Prostate gland (tissue), 2 donors: Measurements from ENCODE around the gene MGLL. TPM values are rescaled to one million over a fixed set of nuclear protein-coding genes. Genes with fewer than 3 reads are reported as not detected.

ENCODE experiments used
- DNase-seq: peaks from one replicate; pipeline ENCODE4 v3.0.0-alpha.2; 2019; ENCODE audit warnings: low spot score
- H3K27ac ChIP-seq, 2 donors: fragments of 200-600 bp; sonication (generic); 2 replicates each; pipeline ENCODE4 v1.5.1; 2017 to 2019
- H3K27me3 ChIP-seq: fragments of 200-600 bp; sonication (generic); replicated peaks from 2 replicates; pipeline ENCODE4 v1.5.1; 2019; ENCODE audit not compliant: insufficient read depth
- H3K36me3 ChIP-seq, 2 donors: fragments of 200-600 bp; sonication (generic); 1 replicate in 1 of 2; 2 replicates in 1 of 2; pipeline versions ENCODE4 v1.5.1 to v1.8.1; 2017 to 2019
- H3K4me1 ChIP-seq: fragments of 200-600 bp; sonication (generic); replicated peaks from 2 replicates; pipeline ENCODE4 v1.5.1; 2019
- H3K4me3 ChIP-seq, 2 donors: fragments of 200-600 bp; sonication (generic); 2 replicates each; pipeline ENCODE4 v1.5.1; 2017 to 2019
- H3K9me3 ChIP-seq: fragments of 200-600 bp; sonication (generic); 2 replicates; pipeline ENCODE4 v1.5.1; 2017
- CTCF ChIP-seq, 4 experiments: fragments of 200-600 bp in 2 of 4; fragments of 450-650 bp in 2 of 4; sonication (generic) in 2 of 4; IDR thresholded peaks; 1 replicate in 3 of 4; 2 replicates in 1 of 4; pipeline ENCODE4 v1.5.1; 2016 to 2019; ENCODE audit warnings: antibody characterized with exemption in 4 of 4, mild to moderate bottlenecking in 2 of 4, moderate library complexity in 2 of 4
- POLR2A ChIP-seq: fragments of 450-650 bp; IDR thresholded peaks from one replicate; pipeline ENCODE4 v1.6.1; 2016; ENCODE audit warnings: antibody characterized with exemption, mild to moderate bottlenecking
- POLR2AphosphoS5 ChIP-seq: sonication (generic); formaldehyde crosslinking; IDR thresholded peaks from one replicate; pipeline ENCODE4 v1.6.1; 2017; ENCODE audit warnings: antibody characterized with exemption
- WGBS: methylation state at CpG from one replicate; pipeline ENCODE4 v1.1.5; 2018; 5-methylcytosine and 5-hydroxymethylcytosine counted together
- intact Hi-C: fragments of 100-400 bp; cut with DNase I; formaldehyde crosslinking; loops from one replicate; pipeline ENCODE4 v1.14.2; 2022
- total RNA-seq, 2 donors: library from RNA; depleted of rRNA; stranded (reverse); fragments of >200 nt; gene quantifications; one replicate each; pipeline ENCODE4 v1.1.0, GENCODE V29; 2016

The MGLL gene
- total RNA-seq, 2 donors from 2014 or later, result 20.0 to 31.8 TPM

GRCh38 chr3:127651516-127652172 lies 170.7 kb downstream of the MGLL start:
- H3K4me3 ChIP-seq, result no peak overlapping the region
- H3K4me1 ChIP-seq, result no peaks in the 10 kb centered on the region
- H3K27ac ChIP-seq, result no peak overlapping the region
- no peaks in the 10 kb centered on the region for H3K27me3 ChIP-seq
- intact Hi-C loops, result loop anchor here (1.0 to 5.0 kb wide), 3 partner anchors 41 to 320 kb away; partner anchors contain the start of gene MGLL
- H3K9me3 ChIP-seq, result no peaks in the 10 kb centered on the region
- H3K36me3 ChIP-seq, result no peaks in the 10 kb centered on the region
- DNase-seq, result no peak
- TF ChIP-seq POLR2A (no peak), POLR2AphosphoS5 (no peak), CTCF (IDR thresholded peaks at IDR 0.05) (no peak)
- 88% methylated on average over 8 of the region's 8 CpGs for WGBS

- no peak for DNase-seq
- TF ChIP-seq POLR2A (no peak), CTCF (IDR thresholded peaks at IDR 0.05) (no peak), POLR2AphosphoS5 (no peak)
Observed at GRCh38 chr3:127650236-127650635, 172.1 kb downstream of the MGLL start.

GRCh38 chr3:127647845-127648204 lies 174.5 kb downstream of the MGLL start:
- intact Hi-C loops, result no loop called here
- no peak overlapping the region for H3K27ac ChIP-seq
- H3K4me3 ChIP-seq, result no peak overlapping the region
- H3K4me1 ChIP-seq, result no peaks in the 10 kb centered on the region
- DNase-seq, result no peak
- H3K36me3 ChIP-seq, result no peaks in the 10 kb centered on the region
- no peaks in the 10 kb centered on the region for H3K9me3 ChIP-seq
- TF ChIP-seq POLR2AphosphoS5 (no peak), POLR2A (no peak), CTCF (IDR thresholded peaks at IDR 0.05) (no peak)
- H3K27me3 ChIP-seq, result no peaks in the 10 kb centered on the region

More at GRCh38 chr3:127650236-127650635, 172.1 kb downstream of the MGLL start:
- WGBS, result 92% methylated on average over 4 of the region's 4 CpGs
- H3K27me3 ChIP-seq, result no peaks in the 10 kb centered on the region
- H3K4me1 ChIP-seq, result no peaks in the 10 kb centered on the region
- no peaks in the 10 kb centered on the region for H3K9me3 ChIP-seq
- intact Hi-C loops, result loop anchor here (5.0 kb wide), 2 partner anchors 42 to 172 kb away; partner anchors contain the start of gene MGLL
- no peak overlapping the region for H3K27ac ChIP-seq
- no peak overlapping the region for H3K4me3 ChIP-seq
- no peaks in the 10 kb centered on the region for H3K36me3 ChIP-seq

- Histone ChIP-seq H3K27ac (no peak overlapping the region), H3K36me3 (no peaks in the 10 kb centered on the region), H3K27me3 (no peaks in the 10 kb centered on the region), H3K4me1 (no peaks in the 10 kb centered on the region), H3K9me3 (no peaks in the 10 kb centered on the region), H3K4me3 (no peak overlapping the region)
- 46% methylated on average over 13 of the region's 13 CpGs for WGBS
- intact Hi-C loops, result no loop called here
- TF ChIP-seq POLR2AphosphoS5, result no peak
- no peak for TF ChIP-seq POLR2A
- TF ChIP-seq CTCF (IDR thresholded peaks at IDR 0.05), result no peak
- DNase-seq, result no peak
Observed at GRCh38 chr3:127647166-127647844, 175.0 kb downstream of the MGLL start.
